Tibial artery (tissue), 4 donors: Measurements from ENCODE around the gene TLE5.

Experiments used
- DNase-seq, 2 donors: peaks; one replicate each; pipeline ENCODE4 v3.0.0-alpha.2; 2019
- H3K27ac ChIP-seq, 2 donors: fragments of 200-600 bp; sonication (generic) in 1 of 2; 1 replicate in 1 of 2; 2 replicates in 1 of 2; pipeline ENCODE4 v1.5.1; 2018 to 2019; ENCODE audit warnings: mild to moderate bottlenecking in 1 of 2
- H3K27me3 ChIP-seq, 2 donors: fragments of 200-600 bp; sonication (generic) in 1 of 2; one replicate each; pipeline versions ENCODE4 v1.5.1 to v1.6.0; 2016 to 2019
- H3K36me3 ChIP-seq, 3 donors: fragments of 200-600 bp; sonication (generic) in 2 of 3; one replicate each; pipeline ENCODE4 v1.5.1; 2016 to 2019; ENCODE audit warnings: mild to moderate bottlenecking in 2 of 3
- H3K4me1 ChIP-seq, 4 donors: fragments of 200-600 bp; sonication (generic) in 2 of 4; 1 replicate in 3 of 4; 2 replicates in 1 of 4; pipeline ENCODE4 v1.5.1; 2016 to 2019
- H3K4me3 ChIP-seq, 2 donors: fragments of 200-600 bp; sonication (generic) in 1 of 2; 1 replicate in 1 of 2; 2 replicates in 1 of 2; pipeline ENCODE4 v1.5.1; 2018 to 2019; ENCODE audit warnings: mild to moderate bottlenecking in 2 of 2
- H3K9me3 ChIP-seq, 3 donors: fragments of 200-600 bp; sonication (generic) in 1 of 3; one replicate each; pipeline ENCODE4 v1.5.1; 2016 to 2019
- CTCF ChIP-seq, 2 experiments: fragments of 200-600 bp in 1 of 2; fragments of 450-650 bp in 1 of 2; IDR thresholded peaks; one replicate each; pipeline ENCODE4 v1.5.1; 2017 to 2019; ENCODE audit warnings: antibody characterized with exemption in 2 of 2, mild to moderate bottlenecking in 1 of 2, moderate library complexity in 1 of 2
- intact Hi-C: fragments of 100-400 bp; cut with DNase I; formaldehyde crosslinking; loops from one replicate; pipeline ENCODE4 v1.15.0; 2023; ENCODE audit warnings: low total_unique reads

TLE5 gene

DNA sequence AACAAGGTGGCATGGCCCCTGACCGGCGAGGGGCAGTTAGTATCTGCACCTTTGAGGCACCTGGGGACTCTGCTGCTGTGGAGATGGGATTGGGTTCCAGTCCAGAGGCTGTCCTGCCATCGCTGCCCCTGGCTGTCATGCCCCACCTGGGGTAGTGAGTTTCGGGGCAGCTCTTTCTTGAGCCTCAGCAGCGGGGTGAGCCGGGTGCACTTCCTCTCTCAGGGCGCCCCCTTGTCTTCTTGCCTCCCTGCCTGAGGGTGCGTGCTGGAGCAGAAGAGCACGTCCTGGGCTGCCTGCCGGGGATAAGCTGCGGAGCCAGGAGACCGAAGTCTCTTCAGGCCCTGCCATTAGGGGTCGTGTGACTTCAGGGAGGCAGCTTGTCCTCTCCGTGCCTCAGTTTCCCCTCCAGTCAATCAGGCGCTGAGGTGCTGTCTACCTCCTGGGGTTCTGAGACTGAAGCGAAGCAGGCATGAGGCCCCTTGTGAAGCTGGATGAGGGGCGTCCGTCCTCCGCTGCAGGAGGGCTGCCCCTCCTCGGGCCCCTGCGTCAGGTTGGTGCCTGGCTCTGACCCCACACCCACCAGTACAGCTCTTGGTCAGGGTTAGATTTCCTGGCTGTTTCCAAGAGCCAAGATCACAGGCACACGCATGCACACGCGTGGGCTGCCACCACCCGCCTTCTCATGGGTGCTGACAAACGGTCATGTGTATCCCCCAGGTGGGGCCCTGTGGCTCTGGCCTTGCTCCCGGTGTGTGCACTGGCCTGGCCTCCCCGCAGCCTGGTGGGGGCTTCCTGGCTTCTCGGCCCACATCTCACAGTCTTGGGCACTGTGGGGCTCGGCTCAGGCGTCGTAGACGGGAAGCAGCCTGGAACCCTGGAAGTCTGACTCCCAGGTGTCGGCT lies 40.2 kb upstream of the TLE5 start:
- H3K4me1 ChIP-seq: peaks cover 0 to 89% (median 54%) of the 10 kb centered on the region in 4 donors
- H3K27ac ChIP-seq: no peak overlapping the region
- H3K36me3 ChIP-seq: no peaks in the 10 kb centered on the region
- intact Hi-C loops: no loop called here
- no peaks in the 10 kb centered on the region for H3K27me3 ChIP-seq
- no peaks in the 10 kb centered on the region for H3K9me3 ChIP-seq
- peak in 1 of 2 donors; percentile 60 for DNase-seq
- H3K4me3 ChIP-seq: no peak overlapping the region
- TF ChIP-seq CTCF (IDR thresholded peaks at IDR 0.05): no peak

GRCh38 chr19:3100747-3101730 lies 38.7 kb upstream of the TLE5 start:
- Histone ChIP-seq H3K27me3 (no peaks in the 10 kb centered on the region), H3K4me1 (peaks cover 0 to 93% (median 65%) of the 10 kb centered on the region in 4 donors), H3K36me3 (no peaks in the 10 kb centered on the region), H3K27ac (no peak overlapping the region), H3K9me3 (no peaks in the 10 kb centered on the region), H3K4me3 (no peak overlapping the region)
- intact Hi-C loops: no loop called here
- DNase-seq: no peak
- TF ChIP-seq CTCF (IDR thresholded peaks at IDR 0.05): no peak

DNA sequence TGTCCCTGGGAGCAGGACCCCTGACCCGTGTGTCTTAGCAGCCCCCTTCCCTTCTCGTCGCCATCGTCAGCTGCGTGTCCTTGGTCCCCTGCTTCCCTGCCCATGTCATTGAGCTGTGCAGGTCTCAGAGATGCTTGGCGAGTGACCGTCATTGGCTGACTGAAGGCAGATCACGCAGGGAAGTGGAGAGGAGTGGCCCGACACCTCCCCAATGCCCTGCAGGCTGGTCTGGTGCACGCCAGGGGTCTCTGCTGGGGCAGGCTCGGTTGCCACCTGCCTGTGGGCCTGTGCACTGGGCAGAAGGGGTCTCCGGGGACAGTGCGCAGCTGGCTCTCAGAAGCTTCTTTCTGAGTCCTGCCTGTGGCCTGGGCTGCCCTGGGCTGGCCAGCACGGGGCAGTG lies 38.0 kb upstream of the TLE5 start:
- Histone ChIP-seq H3K27ac (no peak overlapping the region), H3K4me3 (no peak overlapping the region)

GRCh38 chr19:3099347-3100145 lies 37.3 kb upstream of the TLE5 start:
- TF ChIP-seq CTCF (IDR thresholded peaks at IDR 0.05): no peak
- H3K36me3 ChIP-seq: no peaks in the 10 kb centered on the region
- DNase-seq: no peak
- no peaks in the 10 kb centered on the region for H3K9me3 ChIP-seq
- H3K4me3 ChIP-seq: peak overlapping the region in 1 of 2 donors; percentile 49
- no peaks in the 10 kb centered on the region for H3K27me3 ChIP-seq
- H3K4me1 ChIP-seq: peaks cover 5 to 95% (median 71%) of the 10 kb centered on the region in 4 donors
- intact Hi-C loops: no loop called here
- H3K27ac ChIP-seq: peak overlapping the region; percentile 80 to 81

More for the DNA sequence above, 38.0 kb upstream of the TLE5 start:
- intact Hi-C loops: no loop called here
- DNase-seq: no peak
- Histone ChIP-seq H3K4me1 (peaks cover 5 to 95% (median 70%) of the 10 kb centered on the region in 4 donors), H3K27me3 (no peaks in the 10 kb centered on the region), H3K9me3 (no peaks in the 10 kb centered on the region), H3K36me3 (no peaks in the 10 kb centered on the region)
- TF ChIP-seq CTCF (IDR thresholded peaks at IDR 0.05): no peak
